OCI-LY1 (cell line): ENCODE results near the gene HDLBP.

Experiments
- H2AFZ ChIP-seq: fragments of 200-600 bp; sonication (generic), shearing (Covaris generic); 2 replicates; pipeline ENCODE4 v1.6.0; 2014; ENCODE audit warnings: antibody characterized with exemption, mild to moderate bottlenecking, low read length
- H3F3A ChIP-seq: fragments of 200-600 bp; sonication (generic), shearing (Covaris generic); 2 replicates; pipeline ENCODE4 v1.6.0; 2014; ENCODE audit warnings: mild to moderate bottlenecking, antibody characterized with exemption, low read length, moderate library complexity; ENCODE audit not compliant: insufficient read depth
- H3K27ac ChIP-seq: fragments of 200-600 bp; sonication (generic); 2 replicates; pipeline ENCODE4 v1.5.1; 2014; ENCODE audit warnings: low read length, mixed run types, mild to moderate bottlenecking, low read depth; ENCODE audit not compliant: poor library complexity, severe bottlenecking
- H3K27me3 ChIP-seq: fragments of 200-600 bp; sonication (generic); 2 replicates; pipeline ENCODE4 v1.6.0; 2014; ENCODE audit warnings: antibody characterized with exemption, mild to moderate bottlenecking, low read length, moderate library complexity; ENCODE audit not compliant: insufficient read depth
- H3K36me3 ChIP-seq: fragments of 200-600 bp; sonication (generic); 2 replicates; pipeline ENCODE4 v1.6.1; 2014; ENCODE audit warnings: mild to moderate bottlenecking, antibody characterized with exemption, low read length, moderate library complexity, mixed read lengths; ENCODE audit not compliant: insufficient read depth
- H3K4me1 ChIP-seq: fragments of 200-600 bp; sonication (generic); 2 replicates; pipeline ENCODE4 v1.5.1; 2014; ENCODE audit warnings: mild to moderate bottlenecking, low read length, moderate library complexity; ENCODE audit not compliant: insufficient read depth, severe bottlenecking
- H3K4me2 ChIP-seq: fragments of 200-600 bp; sonication (generic), shearing (Covaris generic); 2 replicates; pipeline ENCODE4 v1.6.1; 2014; ENCODE audit warnings: low read length
- H3K4me3 ChIP-seq: fragments of 200-600 bp; sonication (generic); 2 replicates; pipeline ENCODE4 v1.5.1; 2014; ENCODE audit warnings: low read length, low read depth, mild to moderate bottlenecking, mixed read lengths; ENCODE audit not compliant: poor library complexity, severe bottlenecking
- H3K79me2 ChIP-seq: fragments of 200-600 bp; shearing (Covaris generic); 2 replicates; pipeline ENCODE4 v1.6.1; 2016; ENCODE audit warnings: mixed run types, low read length, mixed read lengths; ENCODE audit not compliant: insufficient read depth
- H3K9ac ChIP-seq: fragments of 200-600 bp; sonication (generic), shearing (Covaris generic); 2 replicates; pipeline ENCODE4 v1.6.1; 2014; ENCODE audit warnings: mild to moderate bottlenecking, low read length, mixed read lengths
- H3K9me2 ChIP-seq: fragments of 200-600 bp; sonication (generic), shearing (Covaris generic); 2 replicates; pipeline ENCODE4 v1.6.1; 2014; ENCODE audit warnings: low read depth, mild to moderate bottlenecking, low read length, mixed read lengths
- H3K9me3 ChIP-seq: fragments of 200-600 bp; shearing (Covaris generic); 2 replicates; pipeline ENCODE4 v1.6.1; 2014; ENCODE audit warnings: low read length, mixed read lengths
- H4K20me1 ChIP-seq: fragments of 200-600 bp; sonication (generic), shearing (Covaris generic); 2 replicates; pipeline ENCODE4 v1.6.0; 2016; ENCODE audit warnings: mild to moderate bottlenecking, low read length; ENCODE audit not compliant: insufficient read depth
- EZH2 ChIP-seq: fragments of 200-600 bp; sonication (generic), shearing (Covaris generic); IDR thresholded peaks from 2 replicates; pipeline ENCODE4 v1.8.0; 2017; ENCODE audit warnings: borderline replicate concordance, mixed run types, mild to moderate bottlenecking, antibody characterized with exemption, low read length, moderate library complexity, mixed read lengths
- TF ChIP-seq, protein P1 (sequence below): fragments of 200-600 bp; sonication (generic), shearing (Covaris generic); IDR thresholded peaks from 2 replicates; pipeline ENCODE4 v1.5.1; 2017; ENCODE audit warnings: mild to moderate bottlenecking, antibody characterized with exemption, low read length, moderate library complexity, mixed read lengths

HDLBP gene

DNA sequence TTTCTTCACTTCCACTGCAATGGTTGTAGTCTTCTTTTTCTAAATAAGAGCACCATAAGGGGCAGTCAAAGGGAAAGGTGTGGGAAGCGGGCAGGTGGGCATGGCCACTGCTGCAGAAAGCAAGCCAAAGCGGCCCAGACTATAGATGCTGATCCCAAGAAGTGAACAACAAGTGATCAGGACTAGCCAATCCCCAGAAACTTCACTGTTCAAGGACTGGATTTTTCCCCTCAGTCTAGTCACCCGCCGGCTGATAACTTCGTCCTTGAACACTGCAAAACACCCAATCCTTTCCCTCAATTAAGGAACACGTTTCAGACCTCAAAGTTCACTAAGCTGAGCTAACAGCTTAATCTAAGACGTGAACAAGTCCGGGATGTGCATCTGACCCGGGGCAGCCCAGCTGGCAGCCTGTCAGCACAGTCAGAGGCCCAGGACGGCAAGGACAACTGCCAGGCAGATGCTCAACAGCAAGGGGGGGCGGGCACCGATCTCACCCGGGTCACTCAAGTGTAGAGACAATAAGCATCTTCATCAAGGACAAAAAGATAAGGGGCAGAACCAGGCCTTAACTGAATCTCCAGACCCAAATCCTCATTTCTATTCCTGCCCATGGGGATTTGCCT lies 59.8 kb downstream of the HDLBP start:
- no peak overlapping the region for H3K9ac ChIP-seq
- H3K9me2 ChIP-seq: no peaks in the 10 kb centered on the region
- H3K27me3 ChIP-seq: no peaks in the 10 kb centered on the region
- no peaks in the 10 kb centered on the region for H3K79me2 ChIP-seq
- H3K4me2 ChIP-seq: no peak overlapping the region
- no peaks in the 10 kb centered on the region for H4K20me1 ChIP-seq
- TF ChIP-seq EZH2: no peak
- TF ChIP-seq, protein P1, sequence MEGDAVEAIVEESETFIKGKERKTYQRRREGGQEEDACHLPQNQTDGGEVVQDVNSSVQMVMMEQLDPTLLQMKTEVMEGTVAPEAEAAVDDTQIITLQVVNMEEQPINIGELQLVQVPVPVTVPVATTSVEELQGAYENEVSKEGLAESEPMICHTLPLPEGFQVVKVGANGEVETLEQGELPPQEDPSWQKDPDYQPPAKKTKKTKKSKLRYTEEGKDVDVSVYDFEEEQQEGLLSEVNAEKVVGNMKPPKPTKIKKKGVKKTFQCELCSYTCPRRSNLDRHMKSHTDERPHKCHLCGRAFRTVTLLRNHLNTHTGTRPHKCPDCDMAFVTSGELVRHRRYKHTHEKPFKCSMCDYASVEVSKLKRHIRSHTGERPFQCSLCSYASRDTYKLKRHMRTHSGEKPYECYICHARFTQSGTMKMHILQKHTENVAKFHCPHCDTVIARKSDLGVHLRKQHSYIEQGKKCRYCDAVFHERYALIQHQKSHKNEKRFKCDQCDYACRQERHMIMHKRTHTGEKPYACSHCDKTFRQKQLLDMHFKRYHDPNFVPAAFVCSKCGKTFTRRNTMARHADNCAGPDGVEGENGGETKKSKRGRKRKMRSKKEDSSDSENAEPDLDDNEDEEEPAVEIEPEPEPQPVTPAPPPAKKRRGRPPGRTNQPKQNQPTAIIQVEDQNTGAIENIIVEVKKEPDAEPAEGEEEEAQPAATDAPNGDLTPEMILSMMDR: no peak
- H3K4me3 ChIP-seq: no peak overlapping the region
- H3K36me3 ChIP-seq: peaks cover 77% of the 10 kb centered on the region
- no peak overlapping the region for H3K27ac ChIP-seq
- no peaks in the 10 kb centered on the region for H3F3A ChIP-seq
- no peak overlapping the region for H2AFZ ChIP-seq
- no peaks in the 10 kb centered on the region for H3K9me3 ChIP-seq
- no peaks in the 10 kb centered on the region for H3K4me1 ChIP-seq

DNA sequence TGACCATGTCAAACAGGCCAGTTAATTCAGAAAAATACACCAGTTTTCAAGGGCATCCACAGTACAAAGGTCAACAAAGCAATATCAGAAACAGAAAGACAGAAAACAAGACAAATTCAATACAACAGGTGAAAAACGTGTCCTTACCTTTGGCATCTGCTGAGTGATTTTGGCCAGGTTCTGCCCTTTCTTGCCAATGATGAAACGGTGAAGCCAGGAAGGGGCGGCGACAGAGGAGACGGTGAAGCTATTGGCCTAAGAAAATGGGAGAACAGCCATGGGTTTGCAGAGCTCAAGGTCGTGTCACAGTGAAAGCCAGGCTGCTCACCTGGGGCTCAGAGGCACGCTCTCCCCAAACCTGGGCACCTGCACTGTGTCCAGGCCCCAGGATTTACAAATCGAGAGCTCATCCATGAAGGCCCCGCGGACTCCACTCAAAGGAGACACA lies 60.5 kb downstream of the HDLBP start:
- H3K4me3 ChIP-seq: no peak overlapping the region
- TF ChIP-seq, protein P1: no peak

DNA sequence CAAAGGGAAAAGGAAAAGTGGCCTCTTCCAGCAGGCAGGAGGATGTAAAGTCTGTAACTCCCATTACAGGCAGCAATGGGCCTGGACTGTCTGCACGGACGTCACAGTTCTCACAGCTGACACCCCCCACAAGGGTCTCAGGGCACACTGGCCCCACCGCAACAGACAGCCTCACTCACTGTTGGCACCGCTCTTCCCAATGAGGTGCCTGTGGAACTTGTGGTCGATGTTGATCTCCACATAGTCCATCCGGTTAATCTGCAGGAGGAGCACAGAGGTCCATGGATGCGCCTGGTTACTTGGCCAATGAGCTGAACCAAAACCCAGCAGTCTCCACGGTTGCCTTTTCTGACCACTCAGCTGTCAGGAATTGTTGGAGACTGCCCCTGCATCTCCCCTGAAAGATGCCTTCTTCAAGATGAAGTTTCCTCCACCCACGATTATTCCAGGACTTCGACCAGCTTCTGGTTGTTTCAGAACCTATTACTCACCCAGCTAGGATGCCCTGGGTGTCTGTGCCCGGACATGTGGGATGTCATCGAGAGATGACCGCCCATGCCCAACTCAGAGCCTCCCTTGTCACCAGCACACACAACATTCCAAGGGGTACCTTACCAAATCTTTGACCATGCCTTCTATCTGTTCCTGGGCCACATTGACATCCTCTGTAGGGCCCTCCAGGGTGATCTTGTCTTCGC lies 62.5 kb downstream of the HDLBP start:
- Histone ChIP-seq H3K4me1 (no peaks in the 10 kb centered on the region), H3K79me2 (no peaks in the 10 kb centered on the region), H3K9ac (no peak overlapping the region), H3K27me3 (no peaks in the 10 kb centered on the region), H3K4me3 (no peak overlapping the region), H2AFZ (no peak overlapping the region), H3K9me2 (no peaks in the 10 kb centered on the region), H3K4me2 (no peak overlapping the region), H3F3A (no peaks in the 10 kb centered on the region), H3K36me3 (peaks cover 87% of the 10 kb centered on the region), H3K27ac (no peak overlapping the region), H4K20me1 (no peaks in the 10 kb centered on the region), H3K9me3 (no peaks in the 10 kb centered on the region)
- TF ChIP-seq, protein P1: no peak
- no peak for TF ChIP-seq EZH2

More for the DNA sequence above, 60.5 kb downstream of the HDLBP start:
- Histone ChIP-seq H3K9ac (no peak overlapping the region), H3K9me2 (no peaks in the 10 kb centered on the region), H3K79me2 (no peaks in the 10 kb centered on the region), H3K27me3 (no peaks in the 10 kb centered on the region), H3K9me3 (no peaks in the 10 kb centered on the region), H3K27ac (no peak overlapping the region), H3K4me1 (no peaks in the 10 kb centered on the region), H4K20me1 (no peaks in the 10 kb centered on the region), H3F3A (no peaks in the 10 kb centered on the region), H3K4me2 (no peak overlapping the region), H2AFZ (no peak overlapping the region), H3K36me3 (peaks cover 79% of the 10 kb centered on the region)
